ENCODE data around the gene PPP1R16B. TPM values are rescaled to one million over a fixed set of nuclear protein-coding genes. Genes with fewer than 3 reads are reported as not detected.
"Not testable (repeated sequence)": the region's sequence is repeated elsewhere in the genome, so short reads cannot be mapped to it uniquely, and the experiment has no call there.

Gene PPP1R16B
- polyA plus RNA-seq, 1 donor, result 4.8 TPM

GRCh38 chr20:38932457-38933120 is 127.1 kb downstream of the PPP1R16B start:
- DNase-seq (ENCODE audit: low read depth), result no peak

GRCh38 chr20:38934530-38934929 is 129.0 kb downstream of the PPP1R16B start:
- no peak for DNase-seq (ENCODE audit: low read depth)

- DNase-seq (ENCODE audit: low read depth), result no peak
These were observed 129.8 kb downstream of the PPP1R16B start for GRCh38 chr20:38935285-38935684.

GRCh38 chr20:38935967-38936407 is 130.5 kb downstream of the PPP1R16B start:
- no peak for DNase-seq (ENCODE audit: low read depth)

- no peak for DNase-seq (ENCODE audit: low read depth)
These were observed 131.5 kb downstream of the PPP1R16B start for GRCh38 chr20:38937000-38937399.

GRCh38 chr20:38937978-38938473 is 132.5 kb downstream of the PPP1R16B start:
- DNase-seq (ENCODE audit: low read depth), result no peak

- no peak for DNase-seq (ENCODE audit: low read depth)
These were observed 134.2 kb downstream of the PPP1R16B start for GRCh38 chr20:38939686-38940085.

GRCh38 chr20:38940644-38941043 is 135.1 kb downstream of the PPP1R16B start:
- no peak for DNase-seq (ENCODE audit: low read depth)

GRCh38 chr20:38941726-38942389 is 136.4 kb downstream of the PPP1R16B start:
- DNase-seq (ENCODE audit: low read depth), result no peak

- DNase-seq (ENCODE audit: low read depth), result no peak
These were observed 139.5 kb downstream of the PPP1R16B start for GRCh38 chr20:38945012-38945411.

- DNase-seq (ENCODE audit: low read depth), result no peak
These were observed 141.3 kb downstream of the PPP1R16B start for GRCh38 chr20:38946836-38947235.

GRCh38 chr20:38947931-38948362 is 142.4 kb downstream of the PPP1R16B start:
- no peak for DNase-seq (ENCODE audit: low read depth)

- no peak for DNase-seq (ENCODE audit: low read depth)
These were observed 144.8 kb downstream of the PPP1R16B start for GRCh38 chr20:38950254-38950653.

GRCh38 chr20:38951611-38952010 is 146.1 kb downstream of the PPP1R16B start:
- no peak for DNase-seq (ENCODE audit: low read depth)

GRCh38 chr20:38952153-38952552 is 146.7 kb downstream of the PPP1R16B start:
- DNase-seq (ENCODE audit: low read depth), result no peak

GRCh38 chr20:38953630-38954340 is 148.3 kb downstream of the PPP1R16B start:
- no peak for DNase-seq (ENCODE audit: low read depth)

- no peak for DNase-seq (ENCODE audit: low read depth)
These were observed 151.9 kb downstream of the PPP1R16B start for GRCh38 chr20:38957235-38957876.

GRCh38 chr20:38957915-38958485 is 152.5 kb downstream of the PPP1R16B start:
- no peak for DNase-seq (ENCODE audit: low read depth)

- DNase-seq (ENCODE audit: low read depth), result not testable (repeated sequence)
These were observed 154.7 kb downstream of the PPP1R16B start for GRCh38 chr20:38960187-38960687.

GRCh38 chr20:38961530-38962043 is 156.1 kb downstream of the PPP1R16B start:
- no peak for DNase-seq (ENCODE audit: low read depth)
